HL-60/S4 treated with retinoic acid at 250 ng/mL for 4 days and 3 days (cell line): Measurements from ENCODE around the gene TMEM218.

ENCODE experiments used
- in situ Hi-C: fragments of 300-500 bp; cut with MboI; formaldehyde crosslinking; loops from 2 replicates; pipeline ENCODE4 v1.7.0; 2022; ENCODE audit warnings: low sequenced_read_pairs

The TMEM218 gene

GRCh38 chr11:125132071-125132470 is 20.6 kb upstream of the TMEM218 start:
- in situ Hi-C loops: loop anchor here (25.0 kb wide), 1 partner anchor 170 kb away; the partner anchor contains the start of gene CCDC15

- in situ Hi-C loops: loop anchor here (25.0 kb wide), 1 partner anchor 167 kb away; the partner anchor contains the start of gene CCDC15
These were observed 18.0 kb upstream of the TMEM218 start for GRCh38 chr11:125129316-125129993.

GRCh38 chr11:125128450-125128849 is 17.0 kb upstream of the TMEM218 start:
- in situ Hi-C loops: loop anchor here (25.0 kb wide), 1 partner anchor 166 kb away; the partner anchor contains the start of gene CCDC15

GRCh38 chr11:125124618-125124992 is 13.2 kb upstream of the TMEM218 start:
- in situ Hi-C loops: no loop called here

- in situ Hi-C loops: no loop called here
These were observed 12.7 kb upstream of the TMEM218 start for GRCh38 chr11:125123947-125124617.

GRCh38 chr11:125123194-125123946 is 11.9 kb upstream of the TMEM218 start:
- in situ Hi-C loops: no loop called here

- in situ Hi-C loops: no loop called here
These were observed 6.0 kb upstream of the TMEM218 start for GRCh38 chr11:125117429-125117828.

- in situ Hi-C loops: no loop called here
These were observed 3.1 kb upstream of the TMEM218 start for GRCh38 chr11:125114518-125114917.

GRCh38 chr11:125112208-125112604 is 780 bp upstream of the TMEM218 start:
- in situ Hi-C loops: no loop called here

GRCh38 chr11:125111001-125111342 is 454 bp downstream of the TMEM218 start:
- in situ Hi-C loops: no loop called here

GRCh38 chr11:125110506-125110905 is 920 bp downstream of the TMEM218 start:
- in situ Hi-C loops: no loop called here

GRCh38 chr11:125108469-125108868 is 3.0 kb downstream of the TMEM218 start:
- in situ Hi-C loops: no loop called here

GRCh38 chr11:125105926-125106325 is 5.5 kb downstream of the TMEM218 start:
- in situ Hi-C loops: no loop called here

GRCh38 chr11:125102510-125102909 is 8.9 kb downstream of the TMEM218 start:
- in situ Hi-C loops: no loop called here

GRCh38 chr11:125102025-125102424 is 9.4 kb downstream of the TMEM218 start:
- in situ Hi-C loops: no loop called here

- in situ Hi-C loops: no loop called here
These were observed 9.8 kb downstream of the TMEM218 start for GRCh38 chr11:125101596-125101995.

GRCh38 chr11:125100136-125100535 is 11.3 kb downstream of the TMEM218 start:
- in situ Hi-C loops: no loop called here

- in situ Hi-C loops: no loop called here
These were observed 16.7 kb downstream of the TMEM218 start for GRCh38 chr11:125094731-125095130.

GRCh38 chr11:125093502-125093901 is 17.9 kb downstream of the TMEM218 start:
- in situ Hi-C loops: no loop called here

- in situ Hi-C loops: no loop called here
These were observed 18.8 kb downstream of the TMEM218 start for GRCh38 chr11:125092669-125093068.

- in situ Hi-C loops: no loop called here
These were observed 19.4 kb downstream of the TMEM218 start for GRCh38 chr11:125091877-125092664.
